Mammary epithelial cell (primary cell): ENCODE measurements around the gene DYSF.

Experiments
- EZH2 ChIP-seq: IDR thresholded peaks from 2 replicates; pipeline ENCODE4 v1.6.1; 2012; ENCODE audit warnings: low read length, inconsistent platforms, borderline replicate concordance
- TF ChIP-seq, protein P1 (sequence below), 2 donors: IDR thresholded peaks in 1 of 2; conservative IDR thresholded peaks in 1 of 2; 2 replicates each; pipeline ENCODE4 v1.5.1; 2011 to 2012; ENCODE audit warnings: inconsistent platforms in 2 of 2, low read length in 2 of 2, mild to moderate bottlenecking in 2 of 2, control low read depth in 1 of 2, low read depth in 1 of 2; ENCODE audit not compliant: insufficient read depth in 1 of 2; ENCODE audit errors: extremely low read depth in 1 of 2

DNA sequence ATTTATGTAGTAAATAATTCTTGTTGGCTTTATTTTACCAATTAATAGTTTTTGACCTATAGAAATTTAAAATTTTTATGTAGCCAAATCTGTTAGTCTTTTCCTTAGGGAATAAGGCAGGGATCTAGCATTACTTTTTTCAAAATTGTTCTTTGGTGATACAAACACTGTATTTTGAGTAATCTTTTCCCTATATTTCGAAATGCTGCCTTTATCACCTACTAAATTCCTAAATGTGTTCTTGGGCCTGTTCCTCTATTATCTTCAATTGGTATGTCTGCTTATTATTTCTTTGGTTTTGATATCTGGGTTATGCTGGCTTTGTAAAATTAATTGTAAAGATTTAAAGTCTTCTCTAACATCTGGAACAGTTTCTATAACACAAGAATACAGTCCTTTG, 87.5 kb downstream of the DYSF start:
- TF ChIP-seq, protein P1, sequence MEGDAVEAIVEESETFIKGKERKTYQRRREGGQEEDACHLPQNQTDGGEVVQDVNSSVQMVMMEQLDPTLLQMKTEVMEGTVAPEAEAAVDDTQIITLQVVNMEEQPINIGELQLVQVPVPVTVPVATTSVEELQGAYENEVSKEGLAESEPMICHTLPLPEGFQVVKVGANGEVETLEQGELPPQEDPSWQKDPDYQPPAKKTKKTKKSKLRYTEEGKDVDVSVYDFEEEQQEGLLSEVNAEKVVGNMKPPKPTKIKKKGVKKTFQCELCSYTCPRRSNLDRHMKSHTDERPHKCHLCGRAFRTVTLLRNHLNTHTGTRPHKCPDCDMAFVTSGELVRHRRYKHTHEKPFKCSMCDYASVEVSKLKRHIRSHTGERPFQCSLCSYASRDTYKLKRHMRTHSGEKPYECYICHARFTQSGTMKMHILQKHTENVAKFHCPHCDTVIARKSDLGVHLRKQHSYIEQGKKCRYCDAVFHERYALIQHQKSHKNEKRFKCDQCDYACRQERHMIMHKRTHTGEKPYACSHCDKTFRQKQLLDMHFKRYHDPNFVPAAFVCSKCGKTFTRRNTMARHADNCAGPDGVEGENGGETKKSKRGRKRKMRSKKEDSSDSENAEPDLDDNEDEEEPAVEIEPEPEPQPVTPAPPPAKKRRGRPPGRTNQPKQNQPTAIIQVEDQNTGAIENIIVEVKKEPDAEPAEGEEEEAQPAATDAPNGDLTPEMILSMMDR (conservative IDR thresholded peaks at IDR 0.05 in 1 of 2, IDR thresholded peaks at IDR 0.05 in 1 of 2; ENCODE audit: extremely low read depth in 1 of 2, insufficient read depth in 1 of 2, low read depth in 1 of 2, low read length in 2 of 2): no peak
- no peak for TF ChIP-seq EZH2
